ENCODE data around the gene PTPRN2.

- TF ChIP-seq ZNF24 (IDR thresholded peaks at IDR 0.05) (no peak), ZNF510 (CRISPR knock-in tag; IDR thresholded peaks at IDR 0.05; ENCODE audit: low read depth) (no peak), CTCF (CRISPR knock-in tag; IDR thresholded peaks at IDR 0.05) (no peak), ZNF274 (CRISPR knock-in tag; IDR thresholded peaks at IDR 0.05) (no peak)
These were observed 743.5 kb downstream of the PTPRN2 start for GRCh38 chr7:157844141-157844540.
